OCI-LY3 (cell line): ENCODE data around the gene NR3C2.

Experiments used
- H2AFZ ChIP-seq: fragments of 200-600, 300-600 bp; shearing (Covaris generic); 2 replicates; pipeline ENCODE4 v1.6.0; 2014; ENCODE audit warnings: antibody characterized with exemption, low read depth, low read length
- H3K27ac ChIP-seq: fragments of 200-600, 300-600 bp; sonication (generic); 2 replicates; pipeline ENCODE4 v1.5.1; 2014; ENCODE audit warnings: mild to moderate bottlenecking, low read length, moderate library complexity, mixed read lengths
- H3K27me3 ChIP-seq: fragments of 200-600, 300-600 bp; sonication (generic); 2 replicates; pipeline ENCODE4 v1.6.1; 2014; ENCODE audit warnings: low read depth, low read length, mixed read lengths
- H3K36me3 ChIP-seq: fragments of 200-600, 300-600 bp; sonication (generic); replicated peaks from 2 replicates; pipeline ENCODE3; 2014; ENCODE audit warnings: low read depth, low read length, mixed read lengths
- H3K4me1 ChIP-seq: fragments of 300-600, 200-600 bp; sonication (generic); 2 replicates; pipeline ENCODE4 v1.6.1; 2014; ENCODE audit warnings: low read length, mixed read lengths
- H3K4me2 ChIP-seq: fragments of 200-600, 300-600 bp; sonication (generic); 2 replicates; pipeline ENCODE4 v1.6.1; 2014; ENCODE audit warnings: low read length, mixed read lengths
- H3K4me3 ChIP-seq: fragments of 300-600, 200-600 bp; sonication (generic); 2 replicates; pipeline ENCODE4 v1.5.1; 2014; ENCODE audit warnings: antibody characterized with exemption, mild to moderate bottlenecking, low read length, moderate library complexity
- H3K79me2 ChIP-seq: fragments of 300-600, 200-600 bp; shearing (Covaris generic); 2 replicates; pipeline ENCODE4 v1.6.1; 2014; ENCODE audit warnings: mild to moderate bottlenecking, low read length, mixed read lengths
- H3K9ac ChIP-seq: fragments of 300-600, 200-600 bp; shearing (Covaris generic); 2 replicates; pipeline ENCODE4 v1.6.0; 2014; ENCODE audit warnings: mild to moderate bottlenecking, low read length, moderate library complexity
- H3K9me3 ChIP-seq: fragments of 200-600, 300-600 bp; shearing (Covaris generic); 2 replicates; pipeline ENCODE4 v1.6.1; 2014; ENCODE audit warnings: low read length, mixed read lengths; ENCODE audit not compliant: insufficient read depth
- H4K20me1 ChIP-seq: fragments of 200-600, 300-600 bp; sonication (generic); 2 replicates; pipeline ENCODE4 v1.6.1; 2016; ENCODE audit warnings: low read length, mixed read lengths; ENCODE audit not compliant: insufficient read depth
- CTCF ChIP-seq: fragments of 200-600, 300-600 bp; sonication (generic); IDR thresholded peaks from 2 replicates; pipeline ENCODE4 v1.5.1; 2014; ENCODE audit warnings: antibody characterized with exemption, low read length, low read depth
- EZH2phosphoT487 ChIP-seq: fragments of 200-600 bp; shearing (Covaris generic); IDR thresholded peaks from 2 replicates; pipeline ENCODE4 v1.6.1; 2018; ENCODE audit warnings: antibody characterized with exemption, mixed run types, low read depth

The NR3C2 gene

GRCh38 chr4:148112231-148112982, 329.8 kb downstream of the NR3C2 start:
- H3K27ac ChIP-seq: no peak overlapping the region
- no peaks in the 10 kb centered on the region for H3K36me3 ChIP-seq
- H3K79me2 ChIP-seq: no peaks in the 10 kb centered on the region
- peaks cover 10% of the 10 kb centered on the region for H3K4me1 ChIP-seq
- no peaks in the 10 kb centered on the region for H3K27me3 ChIP-seq
- no peaks in the 10 kb centered on the region for H3K9me3 ChIP-seq
- H3K4me3 ChIP-seq: no peak overlapping the region
- no peak overlapping the region for H2AFZ ChIP-seq
- no peak overlapping the region for H3K9ac ChIP-seq
- H4K20me1 ChIP-seq: no peaks in the 10 kb centered on the region
- no peak for TF ChIP-seq CTCF
- TF ChIP-seq EZH2phosphoT487: no peak
- H3K4me2 ChIP-seq: no peak overlapping the region

GRCh38 chr4:148110169-148110568, 332.0 kb downstream of the NR3C2 start:
- H3K27ac ChIP-seq: no peak overlapping the region
- H3K79me2 ChIP-seq: no peaks in the 10 kb centered on the region
- H3K4me1 ChIP-seq: no peaks in the 10 kb centered on the region
- H3K4me2 ChIP-seq: no peak overlapping the region
- H3K9ac ChIP-seq: no peak overlapping the region
- H3K36me3 ChIP-seq: no peaks in the 10 kb centered on the region
- H3K27me3 ChIP-seq: no peaks in the 10 kb centered on the region
- no peaks in the 10 kb centered on the region for H3K9me3 ChIP-seq
- H2AFZ ChIP-seq: no peak overlapping the region
- TF ChIP-seq CTCF: no peak
- TF ChIP-seq EZH2phosphoT487: no peak
- no peaks in the 10 kb centered on the region for H4K20me1 ChIP-seq
- H3K4me3 ChIP-seq: no peak overlapping the region

- no peak overlapping the region for H3K9ac ChIP-seq
- no peak overlapping the region for H3K4me2 ChIP-seq
- no peaks in the 10 kb centered on the region for H4K20me1 ChIP-seq
- no peaks in the 10 kb centered on the region for H3K36me3 ChIP-seq
- H3K27ac ChIP-seq: no peak overlapping the region
- TF ChIP-seq CTCF (no peak), EZH2phosphoT487 (no peak)
- no peaks in the 10 kb centered on the region for H3K79me2 ChIP-seq
- no peaks in the 10 kb centered on the region for H3K4me1 ChIP-seq
- no peak overlapping the region for H2AFZ ChIP-seq
- no peak overlapping the region for H3K4me3 ChIP-seq
- H3K9me3 ChIP-seq: no peaks in the 10 kb centered on the region
- H3K27me3 ChIP-seq: no peaks in the 10 kb centered on the region
Observed at GRCh38 chr4:148109216-148109615, 333.0 kb downstream of the NR3C2 start.

- Histone ChIP-seq H3K27ac (no peak overlapping the region), H3K4me1 (no peaks in the 10 kb centered on the region), H2AFZ (no peak overlapping the region), H4K20me1 (no peaks in the 10 kb centered on the region), H3K79me2 (no peaks in the 10 kb centered on the region), H3K36me3 (no peaks in the 10 kb centered on the region), H3K9me3 (no peaks in the 10 kb centered on the region), H3K27me3 (no peaks in the 10 kb centered on the region), H3K4me3 (no peak overlapping the region), H3K4me2 (no peak overlapping the region), H3K9ac (no peak overlapping the region)
- TF ChIP-seq EZH2phosphoT487 (no peak), CTCF (no peak)
Observed at GRCh38 chr4:148108766-148109165, 333.4 kb downstream of the NR3C2 start.
